Stimulated activated naive CD8-positive, alpha-beta T cell treated with anti-CD3 and anti-CD28 coated beads, Interleukin-15, amount 100 ng/mL, for 72 hours (primary cell): ENCODE data around the gene NHS.

Experiments
- ATAC-seq: fragments of 150-1000 bp; cut with Tn5 transposase; 2 replicates; pipeline ENCODE4 v1.10.0; 2021; ENCODE audit warnings: mild to moderate bottlenecking, moderate library complexity
- DNase-seq, 2 donors: peaks; one replicate each; pipeline ENCODE4 v3.0.0; 2021 to 2022
- H3K27ac Mint-ChIP-seq, 2 donors: one replicate each; pipeline ENCODE4 v1.8.0; 2022; ENCODE audit warnings: mild to moderate bottlenecking in 2 of 2, mixed read lengths in 2 of 2, moderate library complexity in 2 of 2
- H3K27me3 Mint-ChIP-seq: one replicate; pipeline ENCODE4 v1.8.0; 2022; ENCODE audit warnings: mixed read lengths
- H3K4me1 Mint-ChIP-seq: one replicate; pipeline ENCODE4 v1.8.0; 2022; ENCODE audit warnings: mild to moderate bottlenecking, mixed read lengths
- H3K4me3 Mint-ChIP-seq, 2 donors: one replicate each; pipeline ENCODE4 v1.8.0; 2022; ENCODE audit warnings: mild to moderate bottlenecking in 2 of 2, mixed read lengths in 2 of 2, moderate library complexity in 1 of 2
- H3K9me3 Mint-ChIP-seq, 2 donors: one replicate each; pipeline ENCODE4 v1.8.0; 2022; ENCODE audit warnings: mixed read lengths in 2 of 2

NHS gene

GRCh38 chrX:17713288-17713687 lies 338.3 kb downstream of the NHS start:
- H3K4me1 Mint-ChIP-seq = peaks cover 5% of the 10 kb centered on the region
- DNase-seq (no peak), ATAC-seq (no peak)
- no peaks in the 10 kb centered on the region for H3K27me3 Mint-ChIP-seq
- no peak overlapping the region for H3K4me3 Mint-ChIP-seq
- H3K9me3 Mint-ChIP-seq = no peaks in the 10 kb centered on the region
- H3K27ac Mint-ChIP-seq = no peak overlapping the region

GRCh38 chrX:17718649-17719165 lies 343.7 kb downstream of the NHS start:
- Mint-ChIP-seq H3K4me3 (no peak overlapping the region), H3K27me3 (no peaks in the 10 kb centered on the region), H3K9me3 (no peaks in the 10 kb centered on the region), H3K4me1 (no peaks in the 10 kb centered on the region), H3K27ac (no peak overlapping the region)
- ATAC-seq (no peak), DNase-seq (no peak)

GRCh38 chrX:17719711-17720110 lies 344.7 kb downstream of the NHS start:
- no peak overlapping the region for H3K4me3 Mint-ChIP-seq
- ATAC-seq = no peak
- no peaks in the 10 kb centered on the region for H3K4me1 Mint-ChIP-seq
- no peaks in the 10 kb centered on the region for H3K27me3 Mint-ChIP-seq
- DNase-seq = no peak
- no peak overlapping the region for H3K27ac Mint-ChIP-seq
- H3K9me3 Mint-ChIP-seq = no peaks in the 10 kb centered on the region

GRCh38 chrX:17721715-17722114 lies 346.7 kb downstream of the NHS start:
- H3K9me3 Mint-ChIP-seq = no peaks in the 10 kb centered on the region
- ATAC-seq (no peak), DNase-seq (no peak)
- H3K4me3 Mint-ChIP-seq = no peak overlapping the region
- no peaks in the 10 kb centered on the region for H3K4me1 Mint-ChIP-seq
- no peaks in the 10 kb centered on the region for H3K27me3 Mint-ChIP-seq
- H3K27ac Mint-ChIP-seq = no peak overlapping the region

GRCh38 chrX:17725181-17725580 lies 350.2 kb downstream of the NHS start:
- no peak overlapping the region for H3K4me3 Mint-ChIP-seq
- H3K4me1 Mint-ChIP-seq = no peaks in the 10 kb centered on the region
- no peak overlapping the region for H3K27ac Mint-ChIP-seq
- H3K9me3 Mint-ChIP-seq = no peaks in the 10 kb centered on the region
- DNase-seq (no peak), ATAC-seq (no peak)
- H3K27me3 Mint-ChIP-seq = no peaks in the 10 kb centered on the region

- no peaks in the 10 kb centered on the region for H3K9me3 Mint-ChIP-seq
- H3K27me3 Mint-ChIP-seq = no peaks in the 10 kb centered on the region
- no peak overlapping the region for H3K4me3 Mint-ChIP-seq
These were observed 357.3 kb downstream of the NHS start for GRCh38 chrX:17732138-17732783.

GRCh38 chrX:17735406-17735805 lies 360.4 kb downstream of the NHS start:
- H3K4me1 Mint-ChIP-seq = peaks cover 22% of the 10 kb centered on the region
- H3K27me3 Mint-ChIP-seq = no peaks in the 10 kb centered on the region
- peak overlapping the region in 1 of 2 donors; percentile 71 for H3K27ac Mint-ChIP-seq

More at GRCh38 chrX:17732138-17732783, 357.3 kb downstream of the NHS start:
- DNase-seq (no peak), ATAC-seq (no peak)
- Mint-ChIP-seq H3K27ac (no peak overlapping the region), H3K4me1 (no peaks in the 10 kb centered on the region)

GRCh38 chrX:17736478-17736855 lies 361.5 kb downstream of the NHS start:
- peak overlapping the region in 1 of 2 donors; percentile 61 for H3K27ac Mint-ChIP-seq
- no peaks in the 10 kb centered on the region for H3K27me3 Mint-ChIP-seq
- ATAC-seq = no peak
- DNase-seq = no peak
- H3K4me3 Mint-ChIP-seq = peak overlapping the region; percentile 80 to 85
- H3K4me1 Mint-ChIP-seq = peaks cover 33% of the 10 kb centered on the region
- H3K9me3 Mint-ChIP-seq = no peaks in the 10 kb centered on the region

More at GRCh38 chrX:17735406-17735805, 360.4 kb downstream of the NHS start:
- H3K4me3 Mint-ChIP-seq = no peak overlapping the region
- ATAC-seq (no peak), DNase-seq (no peak)
- H3K9me3 Mint-ChIP-seq = no peaks in the 10 kb centered on the region

GRCh38 chrX:17736856-17737709 lies 362.1 kb downstream of the NHS start, which contains the start of gene SCML1:
SCML1 (plus strand) TSS chrX:17737493; CDS start chrX:17744187, 6,694 bp downstream.
- H3K4me3 Mint-ChIP-seq = peak within 1 kb of the TSS; percentile 80 to 85
- H3K9me3 Mint-ChIP-seq = no peaks in the 10 kb centered on the region
- no peaks in the 10 kb centered on the region for H3K27me3 Mint-ChIP-seq
- H3K4me1 Mint-ChIP-seq = peaks cover 34% of the 10 kb centered on the region
- DNase-seq (peak; percentile 72 to 87), ATAC-seq (peak; percentile 77)
- peak within 1 kb of the TSS; percentile 61 to 87 for H3K27ac Mint-ChIP-seq

- H3K4me3 Mint-ChIP-seq = peak overlapping the region; percentile 80 to 85
- no peaks in the 10 kb centered on the region for H3K9me3 Mint-ChIP-seq
- peak; percentile 45 for ATAC-seq
- peaks cover 34% of the 10 kb centered on the region for H3K4me1 Mint-ChIP-seq
- peak in 1 of 2 donors; percentile 47 for DNase-seq
- no peaks in the 10 kb centered on the region for H3K27me3 Mint-ChIP-seq
- H3K27ac Mint-ChIP-seq = peak overlapping the region in 1 of 2 donors; percentile 87
These were observed 362.6 kb downstream of the NHS start for GRCh38 chrX:17737710-17737985.

GRCh38 chrX:17737986-17738713 lies 363.1 kb downstream of the NHS start:
- Mint-ChIP-seq H3K27me3 (no peaks in the 10 kb centered on the region), H3K4me1 (peaks cover 38% of the 10 kb centered on the region), H3K4me3 (peak overlapping the region; percentile 80 to 85), H3K27ac (peak overlapping the region; percentile 14 to 87), H3K9me3 (no peaks in the 10 kb centered on the region)
- peak; percentile 38 to 50 for DNase-seq
- ATAC-seq = peak; percentile 59

- DNase-seq = no peak
- Mint-ChIP-seq H3K27me3 (no peaks in the 10 kb centered on the region), H3K4me1 (peaks cover 40% of the 10 kb centered on the region), H3K27ac (peak overlapping the region in 1 of 2 donors; percentile 16), H3K4me3 (peak overlapping the region; percentile 80 to 85), H3K9me3 (no peaks in the 10 kb centered on the region)
- ATAC-seq = peak; percentile 16
These were observed 363.9 kb downstream of the NHS start for GRCh38 chrX:17738737-17739535.

GRCh38 chrX:17740137-17741122 lies 365.4 kb downstream of the NHS start:
- no peak overlapping the region for H3K4me3 Mint-ChIP-seq
- no peak for DNase-seq
- no peak for ATAC-seq
- peaks cover 40% of the 10 kb centered on the region for H3K4me1 Mint-ChIP-seq
- H3K27ac Mint-ChIP-seq = no peak overlapping the region
- H3K27me3 Mint-ChIP-seq = no peaks in the 10 kb centered on the region
- H3K9me3 Mint-ChIP-seq = no peaks in the 10 kb centered on the region

GRCh38 chrX:17741123-17741511 lies 366.1 kb downstream of the NHS start:
- no peak for ATAC-seq
- Mint-ChIP-seq H3K27ac (no peak overlapping the region), H3K9me3 (no peaks in the 10 kb centered on the region), H3K4me1 (peaks cover 40% of the 10 kb centered on the region), H3K4me3 (no peak overlapping the region), H3K27me3 (no peaks in the 10 kb centered on the region)
- DNase-seq = no peak
